OCI-LY1 (cell line): ENCODE measurements around the gene INPP4A.
A peak's percentile ranks its signal among the peaks of the same experiment; 100 is the strongest.

Experiments used
- H2AFZ ChIP-seq: fragments of 200-600 bp; sonication (generic), shearing (Covaris generic); 2 replicates; pipeline ENCODE4 v1.6.0; 2014; ENCODE audit warnings: antibody characterized with exemption, mild to moderate bottlenecking, low read length
- H3F3A ChIP-seq: fragments of 200-600 bp; sonication (generic), shearing (Covaris generic); 2 replicates; pipeline ENCODE4 v1.6.0; 2014; ENCODE audit warnings: mild to moderate bottlenecking, antibody characterized with exemption, low read length, moderate library complexity; ENCODE audit not compliant: insufficient read depth
- H3K27ac ChIP-seq: fragments of 200-600 bp; sonication (generic); 2 replicates; pipeline ENCODE4 v1.5.1; 2014; ENCODE audit warnings: low read length, mixed run types, mild to moderate bottlenecking, low read depth; ENCODE audit not compliant: poor library complexity, severe bottlenecking
- H3K27me3 ChIP-seq: fragments of 200-600 bp; sonication (generic); 2 replicates; pipeline ENCODE4 v1.6.0; 2014; ENCODE audit warnings: antibody characterized with exemption, mild to moderate bottlenecking, low read length, moderate library complexity; ENCODE audit not compliant: insufficient read depth
- H3K36me3 ChIP-seq: fragments of 200-600 bp; sonication (generic); 2 replicates; pipeline ENCODE4 v1.6.1; 2014; ENCODE audit warnings: mild to moderate bottlenecking, antibody characterized with exemption, low read length, moderate library complexity, mixed read lengths; ENCODE audit not compliant: insufficient read depth
- H3K4me1 ChIP-seq: fragments of 200-600 bp; sonication (generic); 2 replicates; pipeline ENCODE4 v1.5.1; 2014; ENCODE audit warnings: mild to moderate bottlenecking, low read length, moderate library complexity; ENCODE audit not compliant: insufficient read depth, severe bottlenecking
- H3K4me2 ChIP-seq: fragments of 200-600 bp; sonication (generic), shearing (Covaris generic); 2 replicates; pipeline ENCODE4 v1.6.1; 2014; ENCODE audit warnings: low read length
- H3K4me3 ChIP-seq: fragments of 200-600 bp; sonication (generic); 2 replicates; pipeline ENCODE4 v1.5.1; 2014; ENCODE audit warnings: low read length, low read depth, mild to moderate bottlenecking, mixed read lengths; ENCODE audit not compliant: poor library complexity, severe bottlenecking
- H3K79me2 ChIP-seq: fragments of 200-600 bp; shearing (Covaris generic); 2 replicates; pipeline ENCODE4 v1.6.1; 2016; ENCODE audit warnings: mixed run types, low read length, mixed read lengths; ENCODE audit not compliant: insufficient read depth
- H3K9ac ChIP-seq: fragments of 200-600 bp; sonication (generic), shearing (Covaris generic); 2 replicates; pipeline ENCODE4 v1.6.1; 2014; ENCODE audit warnings: mild to moderate bottlenecking, low read length, mixed read lengths
- H3K9me2 ChIP-seq: fragments of 200-600 bp; sonication (generic), shearing (Covaris generic); 2 replicates; pipeline ENCODE4 v1.6.1; 2014; ENCODE audit warnings: low read depth, mild to moderate bottlenecking, low read length, mixed read lengths
- H3K9me3 ChIP-seq: fragments of 200-600 bp; shearing (Covaris generic); 2 replicates; pipeline ENCODE4 v1.6.1; 2014; ENCODE audit warnings: low read length, mixed read lengths
- H4K20me1 ChIP-seq: fragments of 200-600 bp; sonication (generic), shearing (Covaris generic); 2 replicates; pipeline ENCODE4 v1.6.0; 2016; ENCODE audit warnings: mild to moderate bottlenecking, low read length; ENCODE audit not compliant: insufficient read depth
- EZH2 ChIP-seq: fragments of 200-600 bp; sonication (generic), shearing (Covaris generic); IDR thresholded peaks from 2 replicates; pipeline ENCODE4 v1.8.0; 2017; ENCODE audit warnings: borderline replicate concordance, mixed run types, mild to moderate bottlenecking, antibody characterized with exemption, low read length, moderate library complexity, mixed read lengths
- TF ChIP-seq, protein P1 (sequence below): fragments of 200-600 bp; sonication (generic), shearing (Covaris generic); IDR thresholded peaks from 2 replicates; pipeline ENCODE4 v1.5.1; 2017; ENCODE audit warnings: mild to moderate bottlenecking, antibody characterized with exemption, low read length, moderate library complexity, mixed read lengths

Gene INPP4A

GRCh38 chr2:98568161-98568956, 123.7 kb downstream of the INPP4A start:
- Histone ChIP-seq H3K9me2 (no peaks in the 10 kb centered on the region), H3K36me3 (no peaks in the 10 kb centered on the region; the same call in 1 of the 2 replicates), H3K4me2 (no peak overlapping the region), H4K20me1 (no peaks in the 10 kb centered on the region), H3F3A (no peaks in the 10 kb centered on the region), H3K9ac (no peak overlapping the region), H3K27me3 (no peaks in the 10 kb centered on the region), H3K4me1 (no peaks in the 10 kb centered on the region), H3K9me3 (no peaks in the 10 kb centered on the region), H3K4me3 (no peak overlapping the region), H3K27ac (no peak overlapping the region), H2AFZ (no peak overlapping the region), H3K79me2 (no peaks in the 10 kb centered on the region)
- no peak for TF ChIP-seq EZH2
- TF ChIP-seq, protein P1, sequence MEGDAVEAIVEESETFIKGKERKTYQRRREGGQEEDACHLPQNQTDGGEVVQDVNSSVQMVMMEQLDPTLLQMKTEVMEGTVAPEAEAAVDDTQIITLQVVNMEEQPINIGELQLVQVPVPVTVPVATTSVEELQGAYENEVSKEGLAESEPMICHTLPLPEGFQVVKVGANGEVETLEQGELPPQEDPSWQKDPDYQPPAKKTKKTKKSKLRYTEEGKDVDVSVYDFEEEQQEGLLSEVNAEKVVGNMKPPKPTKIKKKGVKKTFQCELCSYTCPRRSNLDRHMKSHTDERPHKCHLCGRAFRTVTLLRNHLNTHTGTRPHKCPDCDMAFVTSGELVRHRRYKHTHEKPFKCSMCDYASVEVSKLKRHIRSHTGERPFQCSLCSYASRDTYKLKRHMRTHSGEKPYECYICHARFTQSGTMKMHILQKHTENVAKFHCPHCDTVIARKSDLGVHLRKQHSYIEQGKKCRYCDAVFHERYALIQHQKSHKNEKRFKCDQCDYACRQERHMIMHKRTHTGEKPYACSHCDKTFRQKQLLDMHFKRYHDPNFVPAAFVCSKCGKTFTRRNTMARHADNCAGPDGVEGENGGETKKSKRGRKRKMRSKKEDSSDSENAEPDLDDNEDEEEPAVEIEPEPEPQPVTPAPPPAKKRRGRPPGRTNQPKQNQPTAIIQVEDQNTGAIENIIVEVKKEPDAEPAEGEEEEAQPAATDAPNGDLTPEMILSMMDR = no peak

DNA sequence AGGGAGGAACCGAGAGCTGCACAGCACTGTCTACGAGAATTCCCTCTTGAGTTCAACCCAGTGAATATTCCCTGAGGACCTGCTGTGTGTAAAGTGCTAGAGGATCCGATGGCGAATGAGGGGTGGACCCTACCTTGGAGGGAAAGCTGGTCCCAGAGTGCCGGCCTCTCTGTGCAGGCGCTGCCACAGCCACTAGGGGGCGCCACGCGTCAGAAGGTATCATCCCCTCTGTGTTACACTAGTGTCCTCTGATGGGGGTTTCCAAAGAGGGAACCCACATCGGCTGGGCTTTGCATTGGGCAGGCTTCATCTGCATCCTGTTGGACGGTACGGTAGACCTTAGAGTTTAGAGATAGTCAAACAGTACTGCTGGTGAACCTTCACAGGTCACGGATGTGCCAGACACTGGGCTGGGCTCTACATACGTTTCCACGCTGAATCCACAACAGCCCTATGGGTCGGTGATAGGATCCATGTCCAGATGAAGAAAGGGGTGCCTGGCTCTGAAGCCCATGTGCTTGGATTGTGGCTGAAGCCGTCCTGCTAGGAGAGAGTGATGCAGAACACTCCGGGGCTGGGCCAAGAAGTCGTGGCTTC, 124.6 kb downstream of the INPP4A start:
- Histone ChIP-seq H3K79me2 (no peaks in the 10 kb centered on the region), H3K4me2 (no peak overlapping the region), H4K20me1 (no peaks in the 10 kb centered on the region), H3K27ac (no peak overlapping the region), H3K27me3 (no peaks in the 10 kb centered on the region), H3K9me3 (no peaks in the 10 kb centered on the region), H3K4me1 (no peaks in the 10 kb centered on the region), H2AFZ (no peak overlapping the region), H3K4me3 (no peak overlapping the region), H3K9ac (no peak overlapping the region), H3K36me3 (no peaks in the 10 kb centered on the region), H3K9me2 (no peaks in the 10 kb centered on the region), H3F3A (no peaks in the 10 kb centered on the region)
- no peak for TF ChIP-seq EZH2
- TF ChIP-seq, protein P1 = peak; percentile 98

DNA sequence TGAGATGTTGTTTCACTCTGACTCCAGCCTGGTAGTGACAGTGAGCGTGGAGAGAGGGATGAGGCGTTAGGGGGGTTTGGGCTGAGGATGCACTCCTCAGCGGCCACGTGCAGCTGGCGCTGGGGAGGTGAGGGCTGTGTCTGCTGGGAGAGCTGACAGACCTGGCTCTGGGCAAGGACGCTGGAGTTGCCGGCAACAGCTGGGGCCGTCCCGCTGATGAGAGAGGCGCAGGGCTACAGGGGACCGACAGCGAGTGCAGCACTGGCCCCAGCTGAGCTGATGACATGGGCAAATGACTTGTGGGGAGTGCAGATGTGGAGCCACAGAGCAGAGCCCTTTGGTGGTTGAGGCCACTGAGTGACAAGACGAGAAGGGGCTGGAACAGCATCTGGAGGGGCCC, 125.3 kb downstream of the INPP4A start:
- Histone ChIP-seq H3K4me1 (no peaks in the 10 kb centered on the region), H3K79me2 (no peaks in the 10 kb centered on the region)
- TF ChIP-seq, protein P1 = no peak
- TF ChIP-seq EZH2 = no peak

More for the DNA sequence above, 125.3 kb downstream of the INPP4A start:
- Histone ChIP-seq H3F3A (no peaks in the 10 kb centered on the region), H2AFZ (no peak overlapping the region), H3K27ac (no peak overlapping the region), H3K9ac (no peak overlapping the region), H3K9me2 (no peaks in the 10 kb centered on the region), H3K36me3 (no peaks in the 10 kb centered on the region), H3K27me3 (no peaks in the 10 kb centered on the region), H3K9me3 (no peaks in the 10 kb centered on the region), H3K4me2 (no peak overlapping the region), H4K20me1 (no peaks in the 10 kb centered on the region), H3K4me3 (no peak overlapping the region)
